Measurements from ENCODE around the gene DLEC1. TPM values are rescaled to one million over a fixed set of nuclear protein-coding genes. Genes with fewer than 3 reads are reported as not detected.
"Not testable (repeated sequence)": the region's sequence is repeated elsewhere in the genome, so short reads cannot be mapped to it uniquely, and the experiment has no call there.

The DLEC1 gene
- total RNA-seq, 4 donors from 2014 or later: 0.44 to 1.7 (median 1.5) TPM

DNA sequence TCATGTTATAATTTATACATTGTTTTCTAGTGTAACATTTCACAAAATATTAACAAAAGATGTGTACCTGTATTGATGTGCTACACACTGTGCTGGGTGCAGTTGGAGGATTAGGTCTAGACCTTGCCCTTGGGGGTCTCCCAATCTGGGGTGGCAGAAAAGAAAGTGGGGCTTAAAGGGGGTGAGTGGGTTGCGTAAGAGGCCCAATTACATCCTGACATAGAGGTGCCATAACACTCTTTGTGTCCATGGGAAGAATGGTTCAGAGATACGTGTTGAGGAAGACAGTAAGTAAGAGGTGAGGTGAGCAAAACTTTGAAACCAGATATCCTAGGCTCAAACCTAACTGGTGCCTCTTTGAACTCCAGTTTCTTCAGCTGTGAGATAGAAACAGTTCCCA, 31.0 kb downstream of the DLEC1 start:
- 73 to 95% methylated on average over 2 of the region's 2 CpGs for WGBS, 2 donors

DNA sequence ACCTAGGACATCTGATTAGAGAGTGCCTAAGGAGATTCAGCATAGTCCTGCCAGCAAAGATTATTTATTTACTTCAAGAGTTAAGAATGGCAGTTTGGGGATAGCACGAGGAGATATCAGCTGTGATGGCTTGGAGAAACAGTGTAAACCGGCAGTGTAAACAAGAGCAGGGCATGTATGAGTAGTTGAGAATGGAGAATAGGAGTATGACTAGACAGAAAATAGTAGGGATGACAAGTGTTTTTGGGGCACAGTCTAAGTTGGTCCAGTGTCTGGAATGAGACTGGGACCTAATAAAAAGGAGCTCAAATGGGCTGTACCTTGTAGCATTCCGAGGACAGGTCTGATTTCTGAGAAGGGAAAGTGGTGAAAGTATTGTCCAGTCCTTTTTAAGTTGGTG, 38.1 kb downstream of the DLEC1 start:
- H3K27ac ChIP-seq; H3K36me3 ChIP-seq; H3K27me3 ChIP-seq; H3K4me1 ChIP-seq; H3K4me3 ChIP-seq (replicated peaks in 1 of 3); H3K9me3 ChIP-seq; DNase-seq; intact Hi-C loops (cut with DNase I): not testable (repeated sequence)
- WGBS, 2 donors: 57 to 61% methylated on average over 3 of the region's 3 CpGs

More for the DNA sequence above, 31.0 kb downstream of the DLEC1 start:
- DNase-seq: no peak
- H3K36me3 ChIP-seq: no peaks in the 10 kb centered on the region
- intact Hi-C loops (cut with DNase I): no loop called here
- TF ChIP-seq, protein P1, sequence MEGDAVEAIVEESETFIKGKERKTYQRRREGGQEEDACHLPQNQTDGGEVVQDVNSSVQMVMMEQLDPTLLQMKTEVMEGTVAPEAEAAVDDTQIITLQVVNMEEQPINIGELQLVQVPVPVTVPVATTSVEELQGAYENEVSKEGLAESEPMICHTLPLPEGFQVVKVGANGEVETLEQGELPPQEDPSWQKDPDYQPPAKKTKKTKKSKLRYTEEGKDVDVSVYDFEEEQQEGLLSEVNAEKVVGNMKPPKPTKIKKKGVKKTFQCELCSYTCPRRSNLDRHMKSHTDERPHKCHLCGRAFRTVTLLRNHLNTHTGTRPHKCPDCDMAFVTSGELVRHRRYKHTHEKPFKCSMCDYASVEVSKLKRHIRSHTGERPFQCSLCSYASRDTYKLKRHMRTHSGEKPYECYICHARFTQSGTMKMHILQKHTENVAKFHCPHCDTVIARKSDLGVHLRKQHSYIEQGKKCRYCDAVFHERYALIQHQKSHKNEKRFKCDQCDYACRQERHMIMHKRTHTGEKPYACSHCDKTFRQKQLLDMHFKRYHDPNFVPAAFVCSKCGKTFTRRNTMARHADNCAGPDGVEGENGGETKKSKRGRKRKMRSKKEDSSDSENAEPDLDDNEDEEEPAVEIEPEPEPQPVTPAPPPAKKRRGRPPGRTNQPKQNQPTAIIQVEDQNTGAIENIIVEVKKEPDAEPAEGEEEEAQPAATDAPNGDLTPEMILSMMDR (IDR thresholded peaks at IDR 0.05): no peak
- no peak for TF ChIP-seq POLR2A (IDR thresholded peaks at IDR 0.05)
- H3K27me3 ChIP-seq: no peaks in the 10 kb centered on the region
- no peaks in the 10 kb centered on the region for H3K9me3 ChIP-seq
- H3K4me1 ChIP-seq: no peaks in the 10 kb centered on the region
- no peak overlapping the region for H3K4me3 ChIP-seq (replicated peaks in 1 of 3)
- H3K27ac ChIP-seq: no peak overlapping the region

DNA sequence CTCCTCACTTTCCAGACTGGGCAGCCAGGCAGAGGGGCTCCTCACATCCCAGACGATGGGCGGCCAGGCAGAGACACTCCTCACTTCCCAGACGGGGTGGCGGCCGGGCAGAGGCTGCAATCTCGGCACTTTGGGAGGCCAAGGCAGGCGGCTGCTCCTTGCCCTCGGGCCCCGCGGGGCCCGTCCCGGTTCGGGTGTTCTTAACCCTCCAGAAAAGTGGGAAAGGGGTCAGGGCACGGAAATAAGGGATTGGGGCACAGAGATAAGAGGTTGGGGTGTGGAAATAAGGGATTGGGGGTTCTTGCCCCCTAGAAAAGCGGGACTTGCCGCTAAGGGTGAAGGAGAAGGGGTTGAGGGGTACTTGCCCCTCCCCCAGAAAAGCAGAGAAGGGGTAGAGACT, 43.3 kb downstream of the DLEC1 start:
- DNase-seq; H3K36me3 ChIP-seq; intact Hi-C loops (cut with DNase I); H3K4me3 ChIP-seq (replicated peaks in 1 of 3); H3K27me3 ChIP-seq; H3K4me1 ChIP-seq; H3K9me3 ChIP-seq; H3K27ac ChIP-seq: not testable (repeated sequence)
- 91 to 93% methylated on average over 11 to 12 of the region's 16 CpGs for WGBS, 2 donors

DNA sequence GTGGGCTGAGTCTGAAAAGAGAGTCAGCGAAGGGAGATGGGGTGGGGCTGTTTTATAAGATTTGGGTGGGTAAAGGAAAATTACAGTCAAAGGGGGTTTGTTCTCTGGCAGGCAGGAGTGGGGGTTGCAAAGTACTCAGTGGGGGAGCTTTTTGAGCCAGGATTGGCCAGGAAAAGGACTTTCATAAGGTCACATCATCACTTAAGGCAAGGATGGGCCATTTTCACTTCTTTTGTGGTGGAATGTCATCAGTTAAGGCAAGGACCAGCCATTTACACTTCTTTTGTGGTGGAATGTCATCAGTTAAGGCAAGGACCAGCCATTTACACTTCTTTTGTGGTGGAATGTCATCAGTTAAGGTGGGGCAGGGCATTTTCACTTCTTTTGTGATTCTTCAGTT, 44.2 kb downstream of the DLEC1 start:
- intact Hi-C loops (cut with DNase I); H3K4me3 ChIP-seq (replicated peaks in 1 of 3); H3K36me3 ChIP-seq; H3K4me1 ChIP-seq; H3K9me3 ChIP-seq; DNase-seq; H3K27me3 ChIP-seq; H3K27ac ChIP-seq: not testable (repeated sequence)
- WGBS, 2 donors: no CpG with 5 or more reads among the region's 1 CpG

DNA sequence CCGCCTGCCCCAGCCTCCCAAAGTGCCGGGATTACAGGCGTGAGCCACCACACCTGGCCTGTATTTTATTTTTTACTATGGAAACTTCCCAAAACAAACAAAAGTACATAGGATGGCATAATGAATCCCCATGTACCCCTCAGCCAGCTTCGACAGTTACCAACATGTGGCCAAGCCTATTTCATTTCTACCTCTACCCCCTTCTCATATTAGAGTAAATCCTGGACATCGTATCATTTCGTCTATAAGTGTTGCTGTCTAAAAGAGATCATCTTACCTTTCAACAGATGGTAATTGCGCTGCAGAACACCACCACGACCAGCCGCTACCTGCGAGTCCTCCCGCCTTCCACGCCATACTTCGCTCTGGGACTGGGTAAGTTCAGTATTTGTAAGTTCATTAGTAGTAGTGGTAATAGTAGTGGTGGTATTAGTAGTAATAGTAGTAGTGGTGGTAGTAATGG, 44.9 kb downstream of the DLEC1 start:
- H3K4me3 ChIP-seq (replicated peaks in 1 of 3): no peak overlapping the region
- H3K36me3 ChIP-seq: no peaks in the 10 kb centered on the region
- 94 to 97% methylated on average over 13 of the region's 13 CpGs for WGBS, 2 donors
- no peak overlapping the region for H3K27ac ChIP-seq
- intact Hi-C loops (cut with DNase I): no loop called here
- TF ChIP-seq, protein P1 (IDR thresholded peaks at IDR 0.05): no peak
- TF ChIP-seq POLR2A (IDR thresholded peaks at IDR 0.05): no peak
- H3K27me3 ChIP-seq: no peaks in the 10 kb centered on the region
- DNase-seq: no peak
- H3K4me1 ChIP-seq: no peaks in the 10 kb centered on the region
- no peaks in the 10 kb centered on the region for H3K9me3 ChIP-seq

DNA sequence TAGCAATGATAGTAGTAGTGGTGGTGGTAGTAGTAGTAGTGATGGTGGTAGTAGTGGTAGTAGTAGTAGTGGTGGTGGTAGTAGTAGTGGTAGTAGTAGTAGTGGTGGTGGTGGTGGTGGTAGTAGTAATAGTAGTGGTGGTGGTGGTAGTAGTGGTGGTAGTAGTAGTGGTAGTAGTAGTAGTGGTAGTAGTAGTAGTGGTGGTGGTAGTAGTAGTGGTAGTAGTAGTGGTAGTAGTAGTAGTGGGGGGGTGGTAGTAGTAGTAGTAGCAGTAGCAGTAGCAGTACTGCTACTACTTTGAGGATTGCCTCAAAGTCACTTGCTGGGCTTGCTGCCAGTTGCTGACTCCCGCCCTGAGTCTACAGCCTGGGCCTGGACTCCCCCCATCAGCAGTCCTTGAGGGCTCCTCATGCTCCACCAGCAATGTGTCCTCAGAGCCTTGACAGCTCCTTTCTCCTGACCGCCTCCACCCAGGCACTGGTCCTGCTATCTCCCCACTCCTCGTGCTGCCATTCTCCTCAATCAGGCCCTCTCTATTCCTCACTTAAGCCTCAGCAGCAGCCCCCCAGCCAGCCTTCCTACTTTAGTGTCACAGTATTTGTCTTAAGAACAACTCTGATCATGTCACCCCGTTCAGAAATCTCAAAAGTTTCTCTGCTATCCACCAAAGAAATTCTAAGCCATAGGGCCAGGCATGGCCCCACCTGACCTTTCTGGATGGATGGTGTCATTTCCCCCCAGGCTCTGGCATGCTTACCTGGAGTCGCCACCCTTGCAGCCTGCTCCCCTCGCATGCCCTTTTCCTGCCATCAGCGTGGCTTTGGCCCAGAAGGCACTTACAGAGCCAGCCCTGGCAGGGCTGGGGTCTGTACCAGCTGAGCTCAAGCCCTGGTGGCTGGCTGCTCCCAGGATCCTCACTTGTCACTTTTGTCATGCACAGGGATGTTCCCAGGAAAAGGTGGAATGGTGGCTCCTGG, 45.6 kb downstream of the DLEC1 start:
- no peaks in the 10 kb centered on the region for H3K4me1 ChIP-seq
- TF ChIP-seq POLR2A (IDR thresholded peaks at IDR 0.05): no peak
- TF ChIP-seq, protein P1 (IDR thresholded peaks at IDR 0.05): no peak
- H3K4me3 ChIP-seq (replicated peaks in 1 of 3): no peak overlapping the region
- WGBS, 2 donors: 84 to 85% methylated on average over 7 of the region's 7 CpGs
- no peaks in the 10 kb centered on the region for H3K36me3 ChIP-seq
- H3K27ac ChIP-seq: no peak overlapping the region
- H3K27me3 ChIP-seq: no peaks in the 10 kb centered on the region
- intact Hi-C loops (cut with DNase I): no loop called here
- peak; percentile 14 to 20 for DNase-seq
- no peaks in the 10 kb centered on the region for H3K9me3 ChIP-seq
